B cell (primary cell): Measurements from ENCODE around the gene KRT222.

Experiments used
- CTCF ChIP-seq: fragments of 200-600 bp; IDR thresholded peaks from one replicate; pipeline ENCODE4 v1.8.0; 2022; ENCODE audit warnings: antibody characterized with exemption, mild to moderate bottlenecking
- EZH2 ChIP-seq: IDR thresholded peaks from 2 replicates; pipeline ENCODE4 v1.6.1; 2012; ENCODE audit warnings: borderline replicate concordance, low read depth, mild to moderate bottlenecking, moderate library complexity, low read length; ENCODE audit not compliant: insufficient read depth, poor library complexity, severe bottlenecking

GRCh38 chr17:40645291-40645690 is 19.7 kb downstream of the KRT222 start:
- TF ChIP-seq CTCF (no peak), EZH2 (no peak)
